Measurements from ENCODE around the gene AKR1B1.

DNA sequence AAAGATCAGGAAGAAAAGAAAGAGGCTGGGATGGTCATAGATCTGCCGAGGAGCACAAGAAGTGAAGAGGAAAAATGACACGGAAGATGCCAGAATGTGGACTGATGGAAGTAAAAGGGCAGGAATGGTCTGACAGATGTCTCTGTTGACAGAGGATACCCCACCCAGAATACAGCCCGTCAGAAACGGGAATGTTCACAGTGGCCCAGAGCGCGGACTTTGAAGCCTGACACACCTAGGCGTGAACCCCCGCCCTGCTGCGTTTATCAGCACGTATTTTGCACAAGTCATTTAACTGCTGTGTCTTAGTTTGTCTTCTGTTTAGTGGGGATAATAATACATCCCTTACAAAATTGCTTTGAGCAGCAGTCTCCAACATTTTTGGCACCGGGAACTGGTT, 27.1 kb downstream of the AKR1B1 start:
- TF ChIP-seq, protein P1, sequence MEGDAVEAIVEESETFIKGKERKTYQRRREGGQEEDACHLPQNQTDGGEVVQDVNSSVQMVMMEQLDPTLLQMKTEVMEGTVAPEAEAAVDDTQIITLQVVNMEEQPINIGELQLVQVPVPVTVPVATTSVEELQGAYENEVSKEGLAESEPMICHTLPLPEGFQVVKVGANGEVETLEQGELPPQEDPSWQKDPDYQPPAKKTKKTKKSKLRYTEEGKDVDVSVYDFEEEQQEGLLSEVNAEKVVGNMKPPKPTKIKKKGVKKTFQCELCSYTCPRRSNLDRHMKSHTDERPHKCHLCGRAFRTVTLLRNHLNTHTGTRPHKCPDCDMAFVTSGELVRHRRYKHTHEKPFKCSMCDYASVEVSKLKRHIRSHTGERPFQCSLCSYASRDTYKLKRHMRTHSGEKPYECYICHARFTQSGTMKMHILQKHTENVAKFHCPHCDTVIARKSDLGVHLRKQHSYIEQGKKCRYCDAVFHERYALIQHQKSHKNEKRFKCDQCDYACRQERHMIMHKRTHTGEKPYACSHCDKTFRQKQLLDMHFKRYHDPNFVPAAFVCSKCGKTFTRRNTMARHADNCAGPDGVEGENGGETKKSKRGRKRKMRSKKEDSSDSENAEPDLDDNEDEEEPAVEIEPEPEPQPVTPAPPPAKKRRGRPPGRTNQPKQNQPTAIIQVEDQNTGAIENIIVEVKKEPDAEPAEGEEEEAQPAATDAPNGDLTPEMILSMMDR (IDR thresholded peaks at IDR 0.05), result no peak
- TF ChIP-seq POLR2A (IDR thresholded peaks at IDR 0.05), result no peak
